ENCODE measurements around the gene ROCK2.

ROCK2 gene

GRCh38 chr2:11285499-11285898 is 58.9 kb downstream of the ROCK2 start:
- no peak for TF ChIP-seq CTCF (IDR thresholded peaks at IDR 0.05; ENCODE audit: extremely low read depth, missing control alignments)
- DNase-seq (ENCODE audit: low spot score): no peak

- no peak for DNase-seq (ENCODE audit: low spot score)
- no peak for TF ChIP-seq CTCF (IDR thresholded peaks at IDR 0.05; ENCODE audit: extremely low read depth, missing control alignments)
Measured at GRCh38 chr2:11281186-11281585, 63.2 kb downstream of the ROCK2 start.

- no peak for TF ChIP-seq CTCF (IDR thresholded peaks at IDR 0.05; ENCODE audit: extremely low read depth, missing control alignments)
Measured at GRCh38 chr2:11280713-11281112, 63.7 kb downstream of the ROCK2 start.

GRCh38 chr2:11279398-11279797 is 65.0 kb downstream of the ROCK2 start:
- TF ChIP-seq CTCF (IDR thresholded peaks at IDR 0.05; ENCODE audit: extremely low read depth, missing control alignments): no peak
- DNase-seq (ENCODE audit: low spot score): no peak

More at GRCh38 chr2:11280713-11281112, 63.7 kb downstream of the ROCK2 start:
- DNase-seq (ENCODE audit: low spot score): no peak

GRCh38 chr2:11278219-11278618 is 66.2 kb downstream of the ROCK2 start:
- no peak for TF ChIP-seq CTCF (IDR thresholded peaks at IDR 0.05; ENCODE audit: extremely low read depth, missing control alignments)
- no peak for DNase-seq (ENCODE audit: low spot score)

- no peak for TF ChIP-seq CTCF (IDR thresholded peaks at IDR 0.05; ENCODE audit: extremely low read depth, missing control alignments)
Measured at GRCh38 chr2:11275910-11276309, 68.5 kb downstream of the ROCK2 start.

GRCh38 chr2:11270891-11271290 is 73.5 kb downstream of the ROCK2 start:
- no peak for DNase-seq (ENCODE audit: low spot score)
- no peak for TF ChIP-seq CTCF (IDR thresholded peaks at IDR 0.05; ENCODE audit: extremely low read depth, missing control alignments)

More at GRCh38 chr2:11275910-11276309, 68.5 kb downstream of the ROCK2 start:
- no peak for DNase-seq (ENCODE audit: low spot score)

Data from GM20000 (cell line).